Putamen (tissue), 1 donor: ENCODE data around the gene EIF4EBP2.

ENCODE experiments used
- DNase-seq: peaks from one replicate; pipeline ENCODE4 v3.0.0-alpha.2; 2016; ENCODE audit warnings: low spot score

The EIF4EBP2 gene

DNA sequence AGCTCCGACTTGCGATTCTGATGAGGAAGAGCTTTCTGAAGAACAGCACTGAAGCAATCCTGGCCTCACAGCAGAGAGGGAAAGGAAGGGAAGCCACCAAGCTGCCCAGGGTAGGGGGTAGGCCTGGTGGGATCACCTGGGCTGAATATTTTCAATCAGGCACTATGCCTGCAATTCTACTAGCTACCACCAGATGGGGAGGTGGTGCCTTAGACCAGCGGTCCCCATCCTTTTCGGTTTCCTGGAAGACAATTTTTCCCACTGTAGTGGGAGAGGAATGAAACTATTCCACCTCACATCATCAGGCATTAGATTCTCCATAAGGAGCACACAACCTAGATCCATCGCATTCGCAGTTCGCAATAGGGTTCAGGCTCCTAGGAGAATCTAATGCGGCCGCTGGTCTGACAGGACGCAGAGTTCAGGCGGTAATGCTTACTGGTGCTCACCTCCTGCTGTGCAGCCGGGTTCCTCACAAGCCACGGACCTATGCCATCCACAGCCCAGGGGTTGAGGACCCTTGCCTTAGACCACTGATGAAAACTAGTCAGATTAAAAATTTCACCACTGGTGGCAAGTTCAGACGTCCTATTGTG lies 24.3 kb upstream of the EIF4EBP2 start:
- no peak for DNase-seq

DNA sequence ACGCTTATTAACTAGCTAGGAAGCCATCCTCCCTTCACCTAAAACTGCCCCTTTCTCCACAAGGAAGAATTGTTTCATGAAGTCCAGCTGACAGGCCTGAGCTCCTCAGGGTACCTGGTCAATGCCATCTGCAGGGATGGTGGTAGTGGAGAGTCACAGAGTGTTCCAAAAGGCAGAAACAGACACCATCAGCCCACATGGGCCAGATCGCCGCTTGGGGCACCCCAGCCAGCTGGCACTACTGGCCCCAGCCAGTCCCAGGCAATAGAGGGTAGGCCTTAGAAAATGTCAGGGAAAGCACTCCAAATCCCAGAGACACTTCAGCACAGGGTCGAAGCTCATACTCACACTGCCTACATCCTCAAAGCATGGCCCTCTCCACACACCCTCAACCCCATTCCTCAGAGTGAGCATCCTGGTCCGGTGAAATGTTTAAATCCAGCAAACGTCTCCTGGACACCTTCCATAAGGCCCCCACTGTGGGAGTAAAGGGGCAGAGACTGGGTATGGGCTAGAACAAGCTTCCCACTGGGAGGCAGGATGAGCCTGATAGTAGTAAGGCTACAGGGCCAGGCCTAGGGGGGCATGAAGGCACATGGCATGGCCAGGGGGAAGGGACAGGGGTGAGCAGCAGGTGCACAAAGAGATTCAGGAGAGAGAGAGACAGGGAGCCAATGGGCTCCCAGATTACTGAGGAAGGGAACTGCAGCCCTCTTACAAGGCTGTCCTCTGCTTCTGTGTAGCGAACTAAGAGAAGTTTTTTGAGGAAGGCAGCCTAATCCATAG lies 23.4 kb upstream of the EIF4EBP2 start:
- DNase-seq: no peak

GRCh38 chr10:70381471-70382421 lies 22.2 kb upstream of the EIF4EBP2 start:
- DNase-seq: no peak

DNA sequence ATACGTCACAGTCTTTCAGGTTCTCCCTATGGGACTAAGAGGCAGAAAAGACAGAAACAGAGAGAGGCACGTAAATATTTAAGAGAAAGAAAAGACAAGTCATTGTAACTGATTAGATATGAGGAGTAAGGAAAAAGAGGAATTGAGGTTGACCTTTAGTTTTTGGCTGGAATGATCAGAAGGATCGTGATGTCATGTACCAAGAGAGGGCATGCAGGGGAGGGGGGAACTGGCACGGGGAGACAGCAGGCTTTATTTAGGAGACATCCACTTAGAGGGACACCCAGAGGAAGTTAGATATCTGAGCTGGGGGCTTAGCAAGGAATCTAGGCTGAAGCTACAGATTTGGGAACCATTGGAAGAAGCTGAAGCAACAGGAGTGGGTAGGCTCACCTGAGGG lies 12.3 kb upstream of the EIF4EBP2 start:
- no peak for DNase-seq

DNA sequence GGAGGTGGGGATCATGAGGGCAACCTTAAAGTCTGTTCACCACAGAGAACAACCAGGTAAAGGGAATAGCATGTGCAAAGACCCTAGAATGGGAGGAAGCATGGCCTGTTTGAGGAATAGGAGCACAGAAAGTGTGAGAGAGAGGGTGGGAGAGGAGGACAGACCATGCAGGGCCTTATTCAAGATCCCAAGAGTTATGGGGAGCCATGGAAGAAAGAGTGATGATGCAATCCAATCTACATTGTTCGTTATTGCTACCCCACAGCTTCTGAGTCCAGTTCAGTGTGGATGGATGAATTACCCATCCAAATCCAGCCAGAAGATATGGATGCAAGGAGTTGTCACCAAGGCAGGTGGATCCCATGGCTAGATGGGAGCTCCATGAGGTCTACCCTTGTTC lies 7.8 kb upstream of the EIF4EBP2 start:
- DNase-seq: no peak

GRCh38 chr10:70399177-70399576 lies 4.8 kb upstream of the EIF4EBP2 start:
- no peak for DNase-seq

GRCh38 chr10:70403483-70404035 lies 386 bp upstream of the EIF4EBP2 start:
- no peak for DNase-seq

DNA sequence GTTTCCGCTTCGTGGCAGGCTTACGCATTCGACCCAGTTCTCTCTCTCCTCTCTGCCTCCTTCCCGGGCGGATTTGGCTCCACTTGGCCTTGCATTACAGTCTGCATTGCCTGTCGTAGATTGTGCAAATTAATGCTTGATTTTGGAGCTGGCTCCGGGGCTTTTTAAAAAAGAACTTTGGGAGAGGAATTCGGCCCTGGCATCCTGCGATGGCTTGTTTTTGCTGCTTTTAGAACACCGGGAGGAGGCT lies 767 bp downstream of the EIF4EBP2 start:
- peak; percentile 61 for DNase-seq

- DNase-seq: peak; percentile 63
Observed at GRCh38 chr10:70405037-70405824, 1.3 kb downstream of the EIF4EBP2 start.

DNA sequence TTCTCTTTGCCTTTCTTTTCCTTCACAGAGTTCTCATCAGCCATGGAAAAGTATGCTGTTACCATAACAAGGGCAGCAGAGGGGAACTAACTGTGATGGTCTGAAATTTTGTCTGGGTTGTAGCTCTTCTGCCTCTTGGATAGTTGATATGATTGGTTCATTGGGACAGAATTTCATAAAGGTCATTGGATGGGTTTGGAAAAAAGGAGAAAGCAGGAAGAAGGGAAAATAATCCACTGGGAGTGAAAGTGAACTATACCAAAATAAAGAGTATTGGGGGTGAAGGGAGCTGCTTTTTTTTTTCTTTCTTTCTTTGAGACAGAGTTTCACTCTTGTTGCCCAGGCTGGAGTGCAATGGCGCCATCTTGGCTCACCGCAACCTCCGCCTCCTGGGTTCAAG lies 5.8 kb downstream of the EIF4EBP2 start:
- DNase-seq: no peak

- no peak for DNase-seq
Observed at GRCh38 chr10:70410608-70411007, 6.7 kb downstream of the EIF4EBP2 start.

- no peak for DNase-seq
Observed at GRCh38 chr10:70412356-70412755, 8.4 kb downstream of the EIF4EBP2 start.

DNA sequence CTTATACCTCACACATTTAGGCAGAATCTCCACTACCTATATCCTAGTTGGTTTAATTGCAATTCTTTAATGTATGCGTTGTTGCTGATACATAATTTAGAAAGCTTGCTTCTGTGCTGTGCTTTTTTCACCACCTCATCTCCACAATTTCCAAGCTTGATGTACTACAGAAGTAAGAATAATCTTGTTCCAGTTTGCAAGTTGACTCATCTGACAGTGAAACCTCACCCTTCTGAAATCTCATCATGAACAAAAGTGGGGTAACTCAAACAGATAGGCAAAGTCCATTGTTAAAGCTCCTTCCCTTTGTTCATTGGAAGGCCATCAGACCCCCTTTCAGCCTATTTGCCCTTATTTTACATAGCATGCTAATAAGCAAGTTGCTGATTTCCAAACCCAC lies 13.6 kb downstream of the EIF4EBP2 start:
- DNase-seq: no peak

DNA sequence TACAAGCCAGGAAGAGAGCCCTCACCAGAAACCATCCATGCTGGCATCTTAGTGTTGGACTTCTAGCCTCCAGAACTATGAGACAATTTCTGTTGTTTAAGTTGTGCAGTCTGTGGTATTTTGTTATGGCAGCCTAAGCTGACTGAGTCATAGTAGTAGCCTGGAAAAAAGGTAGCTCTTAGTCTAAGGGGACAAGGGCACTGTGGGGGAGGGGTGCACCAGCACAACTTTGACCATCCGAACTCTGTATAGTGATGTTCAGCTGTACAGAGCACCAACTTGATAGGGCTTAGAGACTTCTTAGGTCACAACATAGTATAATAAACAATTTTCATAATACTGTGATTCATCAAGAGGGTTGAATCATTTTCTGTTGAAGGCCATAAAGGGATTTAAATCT lies 14.3 kb downstream of the EIF4EBP2 start:
- no peak for DNase-seq

DNA sequence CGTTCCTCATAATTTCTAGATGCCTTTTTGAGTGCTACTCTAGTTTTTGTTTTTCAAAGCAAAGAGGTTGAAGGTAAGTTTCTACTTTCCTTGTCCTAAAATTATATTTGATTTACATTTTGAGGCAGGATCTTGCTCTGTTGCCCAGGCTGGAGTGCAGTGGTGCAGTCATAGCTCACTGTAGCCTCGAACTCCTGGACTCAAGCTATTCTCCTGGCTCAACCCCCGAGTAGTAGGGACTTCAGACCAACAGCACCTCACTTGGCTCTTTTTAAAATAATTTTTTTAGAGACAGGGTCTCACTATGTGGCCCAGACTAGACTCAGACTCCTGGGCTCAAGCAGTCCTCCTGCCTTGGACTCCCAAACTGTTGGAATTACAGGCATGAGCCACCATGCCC lies 14.8 kb downstream of the EIF4EBP2 start:
- no peak for DNase-seq

DNA sequence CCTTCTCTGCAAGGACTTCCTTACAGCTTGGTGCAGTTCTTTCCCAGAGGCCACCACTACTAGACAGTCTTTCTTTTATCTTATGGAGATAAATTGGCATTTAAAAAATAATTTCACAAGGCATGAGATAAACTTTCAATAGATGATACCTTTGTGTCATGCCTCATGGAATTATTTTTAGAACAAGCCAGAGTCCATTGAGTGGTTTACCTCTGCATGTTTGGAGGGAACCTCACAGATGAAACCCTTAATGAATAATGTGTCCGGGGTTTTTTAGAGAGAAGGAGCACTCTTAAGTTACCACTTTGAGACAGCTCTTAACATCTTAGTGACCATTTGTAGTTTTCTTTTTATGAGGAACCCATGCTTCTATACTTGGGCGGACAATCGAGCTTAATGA lies 20.4 kb downstream of the EIF4EBP2 start:
- DNase-seq: no peak

- no peak for DNase-seq
Observed at GRCh38 chr10:70425096-70425495, 21.2 kb downstream of the EIF4EBP2 start.

- DNase-seq: no peak
Observed at GRCh38 chr10:70426823-70427222, 22.9 kb downstream of the EIF4EBP2 start.

DNA sequence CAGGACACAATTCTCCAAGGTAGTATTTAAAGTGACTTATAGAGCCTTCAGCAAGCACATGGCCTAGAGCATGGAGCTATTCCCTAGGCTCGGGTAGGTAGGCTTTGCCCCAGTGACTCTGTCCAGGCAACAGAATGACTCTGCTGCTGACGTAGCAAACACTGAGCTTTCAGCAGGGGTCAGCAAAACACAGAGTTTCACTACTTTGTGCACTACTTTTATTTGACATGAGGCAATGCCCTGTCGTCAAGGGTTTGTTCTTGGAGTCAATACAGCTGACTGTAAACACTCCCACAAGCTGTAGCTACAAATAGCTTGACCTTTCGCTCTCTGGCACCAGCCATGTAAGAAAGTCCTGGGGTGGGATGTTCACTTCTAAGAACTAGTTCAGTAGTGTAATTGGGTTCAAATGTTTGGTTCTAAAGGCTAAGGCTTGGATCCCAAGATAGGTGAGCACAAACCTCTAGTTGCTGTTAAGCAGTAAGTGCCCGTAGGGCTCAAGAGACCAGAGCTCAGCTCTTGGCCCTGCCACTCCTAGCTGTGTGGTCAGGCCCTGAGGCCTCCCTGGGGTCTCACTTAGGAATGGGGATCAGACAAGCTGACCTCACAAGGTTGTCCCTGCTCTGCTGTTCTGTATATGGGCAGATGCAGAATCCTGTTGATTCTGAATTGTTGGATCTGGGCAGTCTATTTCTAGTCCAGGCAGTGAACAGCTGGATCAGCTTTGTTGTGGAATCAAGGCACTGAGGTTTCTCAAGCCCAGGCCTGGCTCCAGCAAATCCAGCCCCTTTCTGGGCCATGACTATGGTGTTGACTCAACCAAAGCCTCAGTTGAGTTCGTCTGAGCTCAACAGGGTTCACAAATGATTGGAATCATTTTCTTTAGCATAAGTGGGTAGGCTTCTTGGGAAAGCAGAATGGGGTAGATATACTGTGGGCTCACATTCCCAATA lies 26.8 kb downstream of the EIF4EBP2 start:
- DNase-seq: peak; percentile 30

- peak; percentile 84 for DNase-seq
Observed at GRCh38 chr10:70432101-70432500, 28.2 kb downstream of the EIF4EBP2 start.
